ENCODE results near the gene SORCS2. TPM values are rescaled to one million over a fixed set of nuclear protein-coding genes. Genes with fewer than 3 reads are reported as not detected.

SORCS2 gene
- total RNA-seq, 1 donor from 2014 or later, result 13.4 TPM

- no peak overlapping the region for H3K4me3 Mint-ChIP-seq
- no peak for DNase-seq (ENCODE audit: extremely low spot score, unreplicated experiment)
- H3K9me3 Mint-ChIP-seq, result no peaks in the 10 kb centered on the region
- peaks cover 5% of the 10 kb centered on the region for H3K4me1 Mint-ChIP-seq (ENCODE audit: unreplicated experiment)
- no peaks in the 10 kb centered on the region for H3K36me3 Mint-ChIP-seq
- H3K27me3 Mint-ChIP-seq, result no peaks in the 10 kb centered on the region
- no peak for TF ChIP-seq CTCF (conservative IDR thresholded peaks at IDR 0.05)
- no peak overlapping the region for H3K27ac Mint-ChIP-seq
These were observed 189.7 kb downstream of the SORCS2 start for GRCh38 chr4:7381890-7382633.

GRCh38 chr4:7382634-7383014, 190.3 kb downstream of the SORCS2 start:
- no peak for DNase-seq (ENCODE audit: extremely low spot score, unreplicated experiment)
- H3K27ac Mint-ChIP-seq, result no peak overlapping the region
- TF ChIP-seq CTCF (conservative IDR thresholded peaks at IDR 0.05), result no peak
- no peaks in the 10 kb centered on the region for H3K9me3 Mint-ChIP-seq
- H3K36me3 Mint-ChIP-seq, result no peaks in the 10 kb centered on the region
- H3K4me1 Mint-ChIP-seq (ENCODE audit: unreplicated experiment), result peaks cover 3% of the 10 kb centered on the region
- H3K4me3 Mint-ChIP-seq, result no peak overlapping the region
- H3K27me3 Mint-ChIP-seq, result no peaks in the 10 kb centered on the region

GRCh38 chr4:7383266-7383665, 190.9 kb downstream of the SORCS2 start:
- DNase-seq (ENCODE audit: extremely low spot score, unreplicated experiment), result peak; percentile 39
- Mint-ChIP-seq H3K4me3 (no peak overlapping the region), H3K36me3 (no peaks in the 10 kb centered on the region), H3K4me1 (ENCODE audit: unreplicated experiment) (peaks cover 7% of the 10 kb centered on the region), H3K9me3 (no peaks in the 10 kb centered on the region), H3K27ac (no peak overlapping the region), H3K27me3 (no peaks in the 10 kb centered on the region)
- no peak for TF ChIP-seq CTCF (conservative IDR thresholded peaks at IDR 0.05)

GRCh38 chr4:7384003-7384928, 191.9 kb downstream of the SORCS2 start:
- H3K4me1 Mint-ChIP-seq (ENCODE audit: unreplicated experiment), result peaks cover 7% of the 10 kb centered on the region
- no peak overlapping the region for H3K4me3 Mint-ChIP-seq
- DNase-seq (ENCODE audit: extremely low spot score, unreplicated experiment), result peak; percentile 56
- H3K9me3 Mint-ChIP-seq, result no peaks in the 10 kb centered on the region
- H3K27me3 Mint-ChIP-seq, result no peaks in the 10 kb centered on the region
- H3K36me3 Mint-ChIP-seq, result no peaks in the 10 kb centered on the region
- no peak overlapping the region for H3K27ac Mint-ChIP-seq
- no peak for TF ChIP-seq CTCF (conservative IDR thresholded peaks at IDR 0.05)

GRCh38 chr4:7384929-7385890, 192.9 kb downstream of the SORCS2 start:
- Mint-ChIP-seq H3K27ac (no peak overlapping the region), H3K27me3 (no peaks in the 10 kb centered on the region), H3K4me3 (no peak overlapping the region), H3K4me1 (ENCODE audit: unreplicated experiment) (peaks cover 7% of the 10 kb centered on the region), H3K36me3 (no peaks in the 10 kb centered on the region), H3K9me3 (no peaks in the 10 kb centered on the region)
- peak; percentile 43 for DNase-seq (ENCODE audit: extremely low spot score, unreplicated experiment)
- TF ChIP-seq CTCF (conservative IDR thresholded peaks at IDR 0.05), result no peak
